Chondrocyte (in vitro differentiated cells): ENCODE data around the gene LRPAP1. TPM values are rescaled to one million over a fixed set of nuclear protein-coding genes. Genes with fewer than 3 reads are reported as not detected.

Experiments used
- DNase-seq: peaks from one replicate; pipeline ENCODE4 v3.0.0; 2021; ENCODE audit warnings: mixed read lengths, low spot score
- H3K27ac Mint-ChIP-seq: one replicate; pipeline ENCODE4 v1.8.0; 2021; ENCODE audit warnings: mild to moderate bottlenecking, moderate library complexity, mixed read lengths; ENCODE audit not compliant: unreplicated experiment
- H3K27me3 Mint-ChIP-seq: 2 replicates; pipeline ENCODE4 v1.8.0; 2021; ENCODE audit warnings: low read depth, mixed read lengths
- H3K36me3 Mint-ChIP-seq: 2 replicates; pipeline ENCODE4 v1.8.0; 2021; ENCODE audit warnings: low read depth, mixed read lengths
- H3K4me1 Mint-ChIP-seq: 2 replicates; pipeline ENCODE4 v1.8.0; 2021; ENCODE audit warnings: low read depth, mild to moderate bottlenecking, mixed read lengths
- H3K4me3 Mint-ChIP-seq: one replicate; pipeline ENCODE4 v1.8.0; 2021; ENCODE audit warnings: mild to moderate bottlenecking, moderate library complexity, mixed read lengths; ENCODE audit not compliant: unreplicated experiment
- H3K9me3 Mint-ChIP-seq: 2 replicates; pipeline ENCODE4 v1.8.0; 2021; ENCODE audit warnings: low read depth, mixed read lengths
- total RNA-seq: library from RNA; stranded (reverse); gene quantifications from 3 replicates; pipeline ENCODE4 v1.2.1, GENCODE V29; 2021
- TF ChIP-seq, protein P1 (sequence below): fragments of 200-600 bp; sonication (generic); IDR thresholded peaks from 2 replicates; pipeline ENCODE4 v1.5.0; 2021; ENCODE audit warnings: antibody characterized with exemption, mild to moderate bottlenecking, moderate library complexity

Gene LRPAP1
- total RNA-seq, 1 donor from 2014 or later = 135 TPM

DNA sequence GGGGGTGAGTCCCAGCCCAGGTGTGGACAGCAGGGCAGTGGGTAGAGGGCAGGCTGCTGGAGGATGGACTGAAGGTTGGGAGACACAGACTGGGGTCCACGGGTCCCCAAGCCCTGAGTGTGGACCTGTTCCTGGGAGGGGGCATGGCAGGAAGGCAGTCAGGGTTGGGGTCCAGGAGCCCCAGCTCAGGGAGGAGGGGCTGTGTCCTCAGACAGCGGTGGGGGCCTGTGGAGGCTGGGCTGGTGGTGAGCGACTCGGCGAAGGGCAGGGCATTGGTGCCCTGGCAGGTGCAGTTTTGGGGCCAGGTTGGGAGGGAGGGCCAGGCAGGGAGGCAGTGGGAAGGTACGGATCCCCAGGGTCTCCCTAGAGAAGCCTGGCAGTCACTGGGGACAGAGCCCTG is 35.1 kb downstream of the LRPAP1 start:
- H3K27me3 Mint-ChIP-seq = peaks cover 3% of the 10 kb centered on the region
- no peak for DNase-seq

DNA sequence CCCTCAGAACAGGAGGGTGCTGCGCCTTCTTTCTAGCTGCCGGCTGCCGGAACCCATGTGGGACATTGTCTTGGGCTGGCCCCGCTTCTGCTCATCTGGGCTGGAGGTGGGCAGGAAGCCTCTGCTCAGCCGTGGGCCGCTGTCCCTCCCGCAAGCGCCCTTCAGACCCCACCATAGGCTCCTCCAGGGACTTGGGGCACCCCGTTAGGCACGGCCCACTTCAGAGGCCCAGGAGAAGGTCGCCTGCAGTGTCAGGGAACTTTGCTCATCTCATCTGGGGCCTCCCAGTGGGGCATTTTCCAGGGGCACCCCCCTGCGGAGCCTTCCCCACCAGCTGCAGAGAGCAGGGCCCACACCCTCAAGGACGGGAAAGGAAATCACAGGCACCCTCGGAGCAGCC is 36.2 kb downstream of the LRPAP1 start:
- no peaks in the 10 kb centered on the region for H3K9me3 Mint-ChIP-seq
- no peak overlapping the region for H3K27ac Mint-ChIP-seq
- H3K27me3 Mint-ChIP-seq = peaks cover 13% of the 10 kb centered on the region
- H3K4me1 Mint-ChIP-seq = peaks cover 3% of the 10 kb centered on the region
- no peaks in the 10 kb centered on the region for H3K36me3 Mint-ChIP-seq
- TF ChIP-seq, protein P1, sequence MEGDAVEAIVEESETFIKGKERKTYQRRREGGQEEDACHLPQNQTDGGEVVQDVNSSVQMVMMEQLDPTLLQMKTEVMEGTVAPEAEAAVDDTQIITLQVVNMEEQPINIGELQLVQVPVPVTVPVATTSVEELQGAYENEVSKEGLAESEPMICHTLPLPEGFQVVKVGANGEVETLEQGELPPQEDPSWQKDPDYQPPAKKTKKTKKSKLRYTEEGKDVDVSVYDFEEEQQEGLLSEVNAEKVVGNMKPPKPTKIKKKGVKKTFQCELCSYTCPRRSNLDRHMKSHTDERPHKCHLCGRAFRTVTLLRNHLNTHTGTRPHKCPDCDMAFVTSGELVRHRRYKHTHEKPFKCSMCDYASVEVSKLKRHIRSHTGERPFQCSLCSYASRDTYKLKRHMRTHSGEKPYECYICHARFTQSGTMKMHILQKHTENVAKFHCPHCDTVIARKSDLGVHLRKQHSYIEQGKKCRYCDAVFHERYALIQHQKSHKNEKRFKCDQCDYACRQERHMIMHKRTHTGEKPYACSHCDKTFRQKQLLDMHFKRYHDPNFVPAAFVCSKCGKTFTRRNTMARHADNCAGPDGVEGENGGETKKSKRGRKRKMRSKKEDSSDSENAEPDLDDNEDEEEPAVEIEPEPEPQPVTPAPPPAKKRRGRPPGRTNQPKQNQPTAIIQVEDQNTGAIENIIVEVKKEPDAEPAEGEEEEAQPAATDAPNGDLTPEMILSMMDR = no peak
- no peak for DNase-seq
- H3K4me3 Mint-ChIP-seq = no peak overlapping the region

More for the DNA sequence above, 35.1 kb downstream of the LRPAP1 start:
- TF ChIP-seq, protein P1 = no peak
- Mint-ChIP-seq H3K9me3 (no peaks in the 10 kb centered on the region), H3K27ac (no peak overlapping the region), H3K36me3 (no peaks in the 10 kb centered on the region), H3K4me1 (peaks cover under 1% of the 10 kb centered on the region), H3K4me3 (no peak overlapping the region)

DNA sequence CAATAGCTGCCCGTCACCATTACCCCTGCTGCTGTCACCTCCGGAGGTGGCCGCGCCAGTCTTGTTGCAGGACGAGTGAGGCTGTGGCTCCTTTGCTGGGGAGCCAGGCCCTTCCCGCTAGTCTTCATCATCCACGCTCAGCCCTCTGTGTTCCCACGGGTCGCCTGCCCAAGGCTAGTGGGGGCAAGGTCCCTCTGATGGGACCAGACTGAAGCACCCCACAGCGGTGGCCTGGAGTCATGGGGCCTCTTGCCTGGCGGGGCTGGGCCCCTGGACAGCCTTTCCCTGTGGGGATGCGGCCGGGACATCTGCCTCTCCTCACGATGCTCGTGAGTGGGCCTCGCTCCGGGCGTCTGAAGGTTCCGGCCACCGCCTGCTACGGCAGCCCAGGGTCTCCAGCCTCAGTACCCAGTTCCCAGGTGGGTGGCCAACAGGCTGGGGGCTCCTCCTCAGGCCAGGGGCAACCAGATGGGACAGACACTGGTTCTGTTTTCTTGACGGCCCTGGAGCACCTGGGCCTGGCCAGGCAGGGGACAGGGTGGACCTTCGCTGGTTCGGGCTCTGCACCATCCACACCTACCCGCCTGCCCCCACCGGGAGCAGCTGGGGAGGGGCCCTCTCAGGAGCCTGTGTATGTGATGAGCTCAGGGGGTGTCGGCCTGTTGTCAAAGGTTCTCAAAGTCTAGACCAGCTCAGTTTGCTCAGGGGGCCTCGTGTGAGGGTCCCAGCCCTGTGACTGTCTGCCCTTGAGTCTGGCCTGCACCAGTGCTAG is 36.8 kb downstream of the LRPAP1 start:
- peaks cover 3% of the 10 kb centered on the region for H3K4me1 Mint-ChIP-seq
- H3K27me3 Mint-ChIP-seq = peaks cover 13% of the 10 kb centered on the region
- TF ChIP-seq, protein P1 = no peak
- no peak overlapping the region for H3K27ac Mint-ChIP-seq
- DNase-seq = no peak
- H3K4me3 Mint-ChIP-seq = no peak overlapping the region
- H3K9me3 Mint-ChIP-seq = no peaks in the 10 kb centered on the region
- H3K36me3 Mint-ChIP-seq = no peaks in the 10 kb centered on the region

DNA sequence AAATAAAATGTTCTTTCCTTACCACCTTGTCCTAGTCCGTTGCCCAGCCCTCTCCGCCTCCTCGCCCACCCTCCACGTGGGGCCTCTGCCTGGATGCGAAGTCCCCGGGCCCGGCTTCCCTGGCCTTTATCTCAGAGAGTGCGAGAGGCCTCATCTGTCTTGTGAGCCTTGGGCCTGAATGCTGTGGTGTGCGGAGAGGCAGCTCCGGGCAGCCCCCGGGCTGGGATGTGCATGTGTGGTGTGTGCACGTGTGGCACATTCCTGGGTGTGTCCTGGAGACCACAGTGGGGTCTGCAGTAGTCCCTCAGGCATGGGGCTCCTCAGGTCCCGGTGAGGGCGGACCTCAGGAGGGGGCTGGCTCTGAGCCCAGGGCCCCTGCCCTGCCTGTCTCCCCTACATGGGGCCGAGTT is 37.8 kb downstream of the LRPAP1 start:
- peaks cover 3% of the 10 kb centered on the region for H3K4me1 Mint-ChIP-seq
- TF ChIP-seq, protein P1 = no peak

DNA sequence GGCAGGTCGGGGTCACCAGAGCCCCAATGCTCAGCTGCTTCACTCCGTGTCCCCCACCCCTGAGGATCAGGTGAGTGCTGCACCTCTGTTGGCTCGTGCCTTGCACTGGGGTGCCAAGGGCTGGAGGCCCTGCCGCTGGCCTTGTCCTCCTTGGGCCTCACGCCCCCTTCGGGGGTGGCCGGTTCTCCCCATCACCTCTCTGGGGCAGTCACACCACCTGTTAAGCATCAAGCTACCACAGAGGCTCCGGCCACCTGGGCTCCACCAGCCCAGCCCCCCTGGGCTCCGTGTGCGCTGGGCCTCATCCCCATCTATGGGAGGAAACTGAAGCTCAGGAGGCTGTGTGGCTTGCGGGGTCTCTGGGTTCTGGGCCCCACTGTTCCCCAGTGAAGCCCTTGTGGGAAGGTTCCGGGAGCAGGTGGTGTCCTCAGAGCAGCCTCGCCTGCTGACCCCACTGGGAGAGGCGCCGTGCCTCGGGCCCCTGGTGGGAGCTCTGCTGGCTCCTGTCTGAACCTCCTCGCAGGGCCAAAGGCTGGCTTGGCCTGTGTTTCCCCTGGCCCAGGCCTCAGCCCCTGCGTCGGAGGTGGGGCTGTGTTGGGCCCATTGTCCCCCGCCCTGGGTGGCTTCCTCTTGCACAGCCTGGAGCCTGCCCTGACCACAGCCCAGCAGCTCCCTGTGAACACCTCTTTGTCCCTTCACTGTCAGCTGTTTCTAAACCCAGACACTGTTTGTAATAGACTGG is 38.3 kb downstream of the LRPAP1 start:
- no peak for DNase-seq
- Mint-ChIP-seq H3K4me3 (no peak overlapping the region), H3K27ac (no peak overlapping the region), H3K4me1 (peaks cover 3% of the 10 kb centered on the region), H3K9me3 (no peaks in the 10 kb centered on the region), H3K36me3 (no peaks in the 10 kb centered on the region), H3K27me3 (peaks cover 13% of the 10 kb centered on the region)
- TF ChIP-seq, protein P1 = no peak

More for the DNA sequence above, 37.8 kb downstream of the LRPAP1 start:
- DNase-seq = no peak
- no peaks in the 10 kb centered on the region for H3K9me3 Mint-ChIP-seq
- H3K4me3 Mint-ChIP-seq = no peak overlapping the region
- peaks cover 13% of the 10 kb centered on the region for H3K27me3 Mint-ChIP-seq
- no peaks in the 10 kb centered on the region for H3K36me3 Mint-ChIP-seq
- H3K27ac Mint-ChIP-seq = no peak overlapping the region
